ENCODE data around the gene STAC2.

DNA sequence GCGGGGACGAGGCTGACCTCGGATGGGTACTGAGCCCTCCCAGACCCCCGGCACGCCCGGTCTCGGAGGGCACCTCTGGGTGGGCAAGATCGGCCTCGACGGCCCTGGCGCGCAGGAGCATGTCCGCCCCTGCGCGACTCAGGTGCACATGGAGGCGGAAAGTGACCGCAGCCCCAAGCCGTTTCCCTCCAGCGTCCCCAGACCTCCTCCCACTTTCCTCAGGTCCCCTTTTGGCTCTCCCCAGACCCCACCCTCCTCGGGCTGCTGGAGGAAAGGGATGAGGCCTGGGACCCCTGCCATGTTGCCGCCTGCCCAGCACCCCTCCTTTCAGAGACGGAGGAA lies 15.7 kb downstream of the STAC2 start:
- TF ChIP-seq POLR2A (IDR thresholded peaks at IDR 0.05) (no peak), CTCF (IDR thresholded peaks at IDR 0.05) (no peak)

Measured in esophagus squamous epithelium (tissue), 4 donors.